ENCODE results near the gene PROM1. TPM values are rescaled to one million over a fixed set of nuclear protein-coding genes. Genes with fewer than 3 reads are reported as not detected.

Gene PROM1
- polyA plus RNA-seq, 1 donor from 2014 or later, result 1.1 TPM

- no peak overlapping the region for H3K4me3 ChIP-seq (ENCODE audit: low read length)
- H3K79me2 ChIP-seq (replicated peaks; ENCODE audit: insufficient read depth, low read length), result no peaks in the 10 kb centered on the region
- H3K4me2 ChIP-seq (ENCODE audit: low read length), result no peak overlapping the region
- H3K9me2 ChIP-seq (ENCODE audit: insufficient read depth, low read length), result no peaks in the 10 kb centered on the region
- H3F3A ChIP-seq (ENCODE audit: insufficient read depth, low read length, poor library complexity, severe bottlenecking), result no peaks in the 10 kb centered on the region
- H3K9me3 ChIP-seq (ENCODE audit: low read length), result no peaks in the 10 kb centered on the region
- no peak overlapping the region for H2AFZ ChIP-seq (ENCODE audit: low read depth, low read length)
- no peaks in the 10 kb centered on the region for H4K20me1 ChIP-seq (ENCODE audit: insufficient read depth)
- H3K27ac ChIP-seq (ENCODE audit: low read length), result no peak overlapping the region
- no peak for TF ChIP-seq EP300 (conservative IDR thresholded peaks at IDR 0.05; ENCODE audit: poor library complexity, severe bottlenecking)
- TF ChIP-seq TAF1 (IDR thresholded peaks at IDR 0.05; ENCODE audit: low read depth), result no peak
- no peak for TF ChIP-seq MXI1 (conservative IDR thresholded peaks at IDR 0.05; ENCODE audit: poor library complexity, severe bottlenecking)
- no peak for TF ChIP-seq RAD21 (conservative IDR thresholded peaks at IDR 0.05)
- TF ChIP-seq POLR2AphosphoS5 (IDR thresholded peaks at IDR 0.05), result no peak
- TF ChIP-seq EZH2 (IDR thresholded peaks at IDR 0.05; ENCODE audit: borderline replicate concordance, insufficient read depth, low read length, poor library complexity, severe bottlenecking), result no peak
- TF ChIP-seq CTCF (IDR thresholded peaks at IDR 0.05; ENCODE audit: poor library complexity, severe bottlenecking), result no peak
- no peak for TF ChIP-seq REST (IDR thresholded peaks at IDR 0.05; ENCODE audit: borderline replicate concordance)
- TF ChIP-seq SMC3 (conservative IDR thresholded peaks at IDR 0.05; ENCODE audit: poor library complexity), result no peak
- no peaks in the 10 kb centered on the region for H3K27me3 ChIP-seq (ENCODE audit: insufficient read depth, low read depth, low read length)
- H3K9ac ChIP-seq (ENCODE audit: low read length), result no peak overlapping the region
- H3K36me3 ChIP-seq (ENCODE audit: insufficient read depth, low read length), result no peaks in the 10 kb centered on the region
Measured at GRCh38 chr4:16052939-16053338, 30.9 kb downstream of the PROM1 start.

GRCh38 chr4:16051980-16052379 is 31.8 kb downstream of the PROM1 start:
- H3K4me3 ChIP-seq (ENCODE audit: low read length), result no peak overlapping the region
- H3K27ac ChIP-seq (ENCODE audit: low read length), result no peak overlapping the region
- H3K9me3 ChIP-seq (ENCODE audit: low read length), result no peaks in the 10 kb centered on the region
- no peaks in the 10 kb centered on the region for H3K9me2 ChIP-seq (ENCODE audit: insufficient read depth, low read length)
- H3K27me3 ChIP-seq (ENCODE audit: insufficient read depth, low read depth, low read length), result no peaks in the 10 kb centered on the region
- H3F3A ChIP-seq (ENCODE audit: insufficient read depth, low read length, poor library complexity, severe bottlenecking), result no peaks in the 10 kb centered on the region
- H4K20me1 ChIP-seq (ENCODE audit: insufficient read depth), result no peaks in the 10 kb centered on the region
- no peaks in the 10 kb centered on the region for H3K36me3 ChIP-seq (ENCODE audit: insufficient read depth, low read length)
- no peak overlapping the region for H3K9ac ChIP-seq (ENCODE audit: low read length)
- no peaks in the 10 kb centered on the region for H3K79me2 ChIP-seq (replicated peaks; ENCODE audit: insufficient read depth, low read length)
- no peak overlapping the region for H3K4me2 ChIP-seq (ENCODE audit: low read length)
- no peak overlapping the region for H2AFZ ChIP-seq (ENCODE audit: low read depth, low read length)
- no peak for TF ChIP-seq EZH2 (IDR thresholded peaks at IDR 0.05; ENCODE audit: borderline replicate concordance, insufficient read depth, low read length, poor library complexity, severe bottlenecking)
- no peak for TF ChIP-seq EP300 (conservative IDR thresholded peaks at IDR 0.05; ENCODE audit: poor library complexity, severe bottlenecking)

- H3F3A ChIP-seq (ENCODE audit: insufficient read depth, low read length, poor library complexity, severe bottlenecking), result no peaks in the 10 kb centered on the region
- no peaks in the 10 kb centered on the region for H3K27me3 ChIP-seq (ENCODE audit: insufficient read depth, low read depth, low read length)
- no peak overlapping the region for H3K4me2 ChIP-seq (ENCODE audit: low read length)
- H3K27ac ChIP-seq (ENCODE audit: low read length), result no peak overlapping the region
- H3K9ac ChIP-seq (ENCODE audit: low read length), result no peak overlapping the region
- no peak overlapping the region for H3K4me3 ChIP-seq (ENCODE audit: low read length)
- TF ChIP-seq TAF1 (IDR thresholded peaks at IDR 0.05; ENCODE audit: low read depth) (no peak), EP300 (conservative IDR thresholded peaks at IDR 0.05; ENCODE audit: poor library complexity, severe bottlenecking) (no peak), EZH2 (IDR thresholded peaks at IDR 0.05; ENCODE audit: borderline replicate concordance, insufficient read depth, low read length, poor library complexity, severe bottlenecking) (no peak), CTCF (IDR thresholded peaks at IDR 0.05; ENCODE audit: poor library complexity, severe bottlenecking) (no peak), RAD21 (conservative IDR thresholded peaks at IDR 0.05) (no peak), REST (IDR thresholded peaks at IDR 0.05; ENCODE audit: borderline replicate concordance) (no peak), MXI1 (conservative IDR thresholded peaks at IDR 0.05; ENCODE audit: poor library complexity, severe bottlenecking) (no peak), SMC3 (conservative IDR thresholded peaks at IDR 0.05; ENCODE audit: poor library complexity) (no peak), POLR2AphosphoS5 (IDR thresholded peaks at IDR 0.05) (no peak)
- H3K9me2 ChIP-seq (ENCODE audit: insufficient read depth, low read length), result no peaks in the 10 kb centered on the region
- H2AFZ ChIP-seq (ENCODE audit: low read depth, low read length), result no peak overlapping the region
- no peaks in the 10 kb centered on the region for H3K9me3 ChIP-seq (ENCODE audit: low read length)
- H3K36me3 ChIP-seq (ENCODE audit: insufficient read depth, low read length), result no peaks in the 10 kb centered on the region
- H4K20me1 ChIP-seq (ENCODE audit: insufficient read depth), result no peaks in the 10 kb centered on the region
- H3K79me2 ChIP-seq (replicated peaks; ENCODE audit: insufficient read depth, low read length), result no peaks in the 10 kb centered on the region
Measured at GRCh38 chr4:16051132-16051531, 32.7 kb downstream of the PROM1 start.
